ENCODE results near the gene ALK. TPM values are rescaled to one million over a fixed set of nuclear protein-coding genes. Genes with fewer than 3 reads are reported as not detected.

ALK gene
- polyA plus RNA-seq, 2 of the 4 experiments (the other 2 are of a cell fraction): not detected

DNA sequence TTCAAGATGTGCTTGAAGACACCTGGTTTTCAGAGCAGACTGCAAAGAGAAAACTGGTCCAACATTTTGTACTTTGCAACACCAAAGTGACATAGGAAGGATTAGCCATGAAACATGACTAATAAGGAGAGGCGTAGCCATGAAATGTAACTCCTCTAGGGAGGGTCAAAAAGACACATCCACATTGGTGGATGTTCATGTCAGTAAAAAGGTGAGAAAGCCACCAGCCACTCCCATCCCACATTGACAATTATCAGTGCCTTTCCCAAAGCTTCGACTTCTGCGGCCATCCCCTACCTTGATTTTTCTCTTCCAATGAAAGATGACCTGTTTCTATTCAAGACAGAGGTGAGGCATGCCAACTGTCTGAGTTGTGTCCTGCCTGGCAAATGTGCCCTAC, 223.2 kb downstream of the ALK start:
- ATAC-seq (no peak), FAIRE-seq (no peak), DNase-seq (ENCODE audit: low read depth in 1 of 2, low spot score in 1 of 2) (no peak)
- no peak overlapping the region for H3K4me2 ChIP-seq
- H3K4me1 ChIP-seq: no peaks in the 10 kb centered on the region
- H3K9me3 ChIP-seq: 0 out of 3 replicates have a peak, but pooled peaks cover 2% of the 10 kb centered on the region
- ChIA-PET POLR2A (no interaction called here), CTCF (no interaction called here)
- no peak overlapping the region for H3K27ac ChIP-seq
- WGBS (ENCODE audit: missing lambda C conversion rate): 77% methylated on average over 3 of the region's 3 CpGs
- TF ChIP-seq, protein P1, sequence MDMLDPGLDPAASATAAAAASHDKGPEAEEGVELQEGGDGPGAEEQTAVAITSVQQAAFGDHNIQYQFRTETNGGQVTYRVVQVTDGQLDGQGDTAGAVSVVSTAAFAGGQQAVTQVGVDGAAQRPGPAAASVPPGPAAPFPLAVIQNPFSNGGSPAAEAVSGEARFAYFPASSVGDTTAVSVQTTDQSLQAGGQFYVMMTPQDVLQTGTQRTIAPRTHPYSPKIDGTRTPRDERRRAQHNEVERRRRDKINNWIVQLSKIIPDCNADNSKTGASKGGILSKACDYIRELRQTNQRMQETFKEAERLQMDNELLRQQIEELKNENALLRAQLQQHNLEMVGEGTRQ (IDR thresholded peaks at IDR 0.05): no peak
- TF ChIP-seq POLR2AphosphoS2 (conservative IDR thresholded peaks at IDR 0.05; ENCODE audit: low read length) (no peak), POLR2A (IDR thresholded peaks at IDR 0.05; ENCODE audit: low read length) (no peak), EHMT2 (IDR thresholded peaks at IDR 0.05; ENCODE audit: low read depth) (no peak), KDM1A (IDR thresholded peaks at IDR 0.05; ENCODE audit: low read depth) (no peak), ZNF302 (CRISPR knock-in tag; IDR thresholded peaks at IDR 0.05) (no peak), NPAS2 (CRISPR knock-in tag; IDR thresholded peaks at IDR 0.05; ENCODE audit: borderline replicate concordance) (no peak), NFE2L2 (conservative IDR thresholded peaks at IDR 0.05; ENCODE audit: low read length) (no peak), HOXB5 (CRISPR knock-in tag; IDR thresholded peaks at IDR 0.05) (no peak), ZSCAN20 (CRISPR knock-in tag; IDR thresholded peaks at IDR 0.05) (no peak), EP300 (IDR thresholded peaks at IDR 0.05) (no peak), RFX5 (IDR thresholded peaks at IDR 0.05) (no peak), TP53 (CRISPR knock-in tag; IDR thresholded peaks at IDR 0.05) (no peak), ESRRA (IDR thresholded peaks at IDR 0.05; ENCODE audit: borderline replicate concordance, low read length) (no peak), TFCP2L1 (CRISPR knock-in tag; IDR thresholded peaks at IDR 0.05) (no peak), HOXB13 (CRISPR knock-in tag; IDR thresholded peaks at IDR 0.05; ENCODE audit: low read depth) (no peak), CHD2 (IDR thresholded peaks at IDR 0.05; ENCODE audit: low read length, partially characterized antibody) (no peak), FOSB (CRISPR knock-in tag; IDR thresholded peaks at IDR 0.05) (no peak)
- TF ChIP-seq, protein P2, sequence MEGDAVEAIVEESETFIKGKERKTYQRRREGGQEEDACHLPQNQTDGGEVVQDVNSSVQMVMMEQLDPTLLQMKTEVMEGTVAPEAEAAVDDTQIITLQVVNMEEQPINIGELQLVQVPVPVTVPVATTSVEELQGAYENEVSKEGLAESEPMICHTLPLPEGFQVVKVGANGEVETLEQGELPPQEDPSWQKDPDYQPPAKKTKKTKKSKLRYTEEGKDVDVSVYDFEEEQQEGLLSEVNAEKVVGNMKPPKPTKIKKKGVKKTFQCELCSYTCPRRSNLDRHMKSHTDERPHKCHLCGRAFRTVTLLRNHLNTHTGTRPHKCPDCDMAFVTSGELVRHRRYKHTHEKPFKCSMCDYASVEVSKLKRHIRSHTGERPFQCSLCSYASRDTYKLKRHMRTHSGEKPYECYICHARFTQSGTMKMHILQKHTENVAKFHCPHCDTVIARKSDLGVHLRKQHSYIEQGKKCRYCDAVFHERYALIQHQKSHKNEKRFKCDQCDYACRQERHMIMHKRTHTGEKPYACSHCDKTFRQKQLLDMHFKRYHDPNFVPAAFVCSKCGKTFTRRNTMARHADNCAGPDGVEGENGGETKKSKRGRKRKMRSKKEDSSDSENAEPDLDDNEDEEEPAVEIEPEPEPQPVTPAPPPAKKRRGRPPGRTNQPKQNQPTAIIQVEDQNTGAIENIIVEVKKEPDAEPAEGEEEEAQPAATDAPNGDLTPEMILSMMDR (IDR thresholded peaks at IDR 0.05): no peak
- no peak overlapping the region for H3K4me3 ChIP-seq

DNA sequence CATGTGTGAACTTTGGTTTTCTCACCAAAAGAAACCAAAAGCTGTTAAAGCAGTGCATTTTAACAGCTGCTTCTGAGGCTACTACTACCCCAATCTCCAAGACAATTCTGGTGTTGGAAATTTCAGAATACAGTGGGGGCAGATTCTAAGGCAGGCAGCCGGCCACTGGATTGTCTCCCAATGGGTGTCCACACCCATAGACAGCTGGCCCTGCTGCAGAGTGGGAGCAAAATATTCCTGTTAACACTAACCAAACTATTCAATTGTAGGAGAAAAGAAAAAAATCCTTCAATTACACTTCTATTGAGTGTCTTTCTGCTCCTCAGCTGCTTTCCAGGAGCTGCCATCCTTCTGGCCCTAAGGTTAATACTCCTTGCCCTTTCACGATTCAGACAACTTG, 223.7 kb downstream of the ALK start:
- no peak for ATAC-seq
- CTCF ChIA-PET: interaction anchor here (0.9 kb wide), 1 partner anchor 326 kb away, joined by 3 read pairs; no protein-coding TSS in a partner anchor
- no peak for DNase-seq (ENCODE audit: low read depth in 1 of 2, low spot score in 1 of 2)
- Histone ChIP-seq H3K4me2 (no peak overlapping the region), H3K27ac (no peak overlapping the region), H3K4me1 (no peaks in the 10 kb centered on the region), H3K4me3 (no peak overlapping the region), H3K9me3 (0 out of 3 replicates have a peak, but pooled peaks cover 2% of the 10 kb centered on the region)
- no peak for FAIRE-seq
- POLR2A ChIA-PET: no interaction called here
- WGBS (ENCODE audit: missing lambda C conversion rate): 38% methylated on average over 2 of the region's 2 CpGs
- TF ChIP-seq HDAC2 (IDR thresholded peaks at IDR 0.05) (no peak), HOXA7 (CRISPR knock-in tag; IDR thresholded peaks at IDR 0.05) (no peak), MAFK (IDR thresholded peaks at IDR 0.05; ENCODE audit: partially characterized antibody) (no peak), NR3C1 (IDR thresholded peaks at IDR 0.05) (no peak), EHF (CRISPR knock-in tag; IDR thresholded peaks at IDR 0.05) (no peak), ZSCAN20 (CRISPR knock-in tag; IDR thresholded peaks at IDR 0.05) (no peak), FOSL2 (IDR thresholded peaks at IDR 0.05) (no peak), FOSL2 (CRISPR knock-in tag; IDR thresholded peaks at IDR 0.05) (no peak), HOXB5 (CRISPR knock-in tag; IDR thresholded peaks at IDR 0.05) (no peak), TP53 (CRISPR knock-in tag; IDR thresholded peaks at IDR 0.05) (no peak), ZC3H11A (IDR thresholded peaks at IDR 0.05) (no peak), CHD4 (IDR thresholded peaks at IDR 0.05; ENCODE audit: borderline replicate concordance) (no peak), HOXB13 (CRISPR knock-in tag; IDR thresholded peaks at IDR 0.05; ENCODE audit: low read depth) (no peak)
- TF ChIP-seq, protein P3, sequence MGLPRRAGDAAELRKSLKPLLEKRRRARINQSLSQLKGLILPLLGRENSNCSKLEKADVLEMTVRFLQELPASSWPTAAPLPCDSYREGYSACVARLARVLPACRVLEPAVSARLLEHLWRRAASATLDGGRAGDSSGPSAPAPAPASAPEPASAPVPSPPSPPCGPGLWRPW (IDR thresholded peaks at IDR 0.05): no peak
- TF ChIP-seq, protein P1 (IDR thresholded peaks at IDR 0.05): no peak
- TF ChIP-seq, protein P4, sequence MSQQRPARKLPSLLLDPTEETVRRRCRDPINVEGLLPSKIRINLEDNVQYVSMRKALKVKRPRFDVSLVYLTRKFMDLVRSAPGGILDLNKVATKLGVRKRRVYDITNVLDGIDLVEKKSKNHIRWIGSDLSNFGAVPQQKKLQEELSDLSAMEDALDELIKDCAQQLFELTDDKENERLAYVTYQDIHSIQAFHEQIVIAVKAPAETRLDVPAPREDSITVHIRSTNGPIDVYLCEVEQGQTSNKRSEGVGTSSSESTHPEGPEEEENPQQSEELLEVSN (IDR thresholded peaks at IDR 0.05; ENCODE audit: borderline replicate concordance, low read depth): no peak
- TF ChIP-seq, protein P5, sequence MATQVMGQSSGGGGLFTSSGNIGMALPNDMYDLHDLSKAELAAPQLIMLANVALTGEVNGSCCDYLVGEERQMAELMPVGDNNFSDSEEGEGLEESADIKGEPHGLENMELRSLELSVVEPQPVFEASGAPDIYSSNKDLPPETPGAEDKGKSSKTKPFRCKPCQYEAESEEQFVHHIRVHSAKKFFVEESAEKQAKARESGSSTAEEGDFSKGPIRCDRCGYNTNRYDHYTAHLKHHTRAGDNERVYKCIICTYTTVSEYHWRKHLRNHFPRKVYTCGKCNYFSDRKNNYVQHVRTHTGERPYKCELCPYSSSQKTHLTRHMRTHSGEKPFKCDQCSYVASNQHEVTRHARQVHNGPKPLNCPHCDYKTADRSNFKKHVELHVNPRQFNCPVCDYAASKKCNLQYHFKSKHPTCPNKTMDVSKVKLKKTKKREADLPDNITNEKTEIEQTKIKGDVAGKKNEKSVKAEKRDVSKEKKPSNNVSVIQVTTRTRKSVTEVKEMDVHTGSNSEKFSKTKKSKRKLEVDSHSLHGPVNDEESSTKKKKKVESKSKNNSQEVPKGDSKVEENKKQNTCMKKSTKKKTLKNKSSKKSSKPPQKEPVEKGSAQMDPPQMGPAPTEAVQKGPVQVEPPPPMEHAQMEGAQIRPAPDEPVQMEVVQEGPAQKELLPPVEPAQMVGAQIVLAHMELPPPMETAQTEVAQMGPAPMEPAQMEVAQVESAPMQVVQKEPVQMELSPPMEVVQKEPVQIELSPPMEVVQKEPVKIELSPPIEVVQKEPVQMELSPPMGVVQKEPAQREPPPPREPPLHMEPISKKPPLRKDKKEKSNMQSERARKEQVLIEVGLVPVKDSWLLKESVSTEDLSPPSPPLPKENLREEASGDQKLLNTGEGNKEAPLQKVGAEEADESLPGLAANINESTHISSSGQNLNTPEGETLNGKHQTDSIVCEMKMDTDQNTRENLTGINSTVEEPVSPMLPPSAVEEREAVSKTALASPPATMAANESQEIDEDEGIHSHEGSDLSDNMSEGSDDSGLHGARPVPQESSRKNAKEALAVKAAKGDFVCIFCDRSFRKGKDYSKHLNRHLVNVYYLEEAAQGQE (IDR thresholded peaks at IDR 0.05): no peak
- TF ChIP-seq, protein P6, sequence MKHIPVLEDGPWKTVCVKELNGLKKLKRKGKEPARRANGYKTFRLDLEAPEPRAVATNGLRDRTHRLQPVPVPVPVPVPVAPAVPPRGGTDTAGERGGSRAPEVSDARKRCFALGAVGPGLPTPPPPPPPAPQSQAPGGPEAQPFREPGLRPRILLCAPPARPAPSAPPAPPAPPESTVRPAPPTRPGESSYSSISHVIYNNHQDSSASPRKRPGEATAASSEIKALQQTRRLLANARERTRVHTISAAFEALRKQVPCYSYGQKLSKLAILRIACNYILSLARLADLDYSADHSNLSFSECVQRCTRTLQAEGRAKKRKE (CRISPR knock-in tag; IDR thresholded peaks at IDR 0.05; ENCODE audit: low read depth): no peak

All from A549 (cell line).